ENCODE measurements around the gene TOR4A. TPM values are rescaled to one million over a fixed set of nuclear protein-coding genes. Genes with fewer than 3 reads are reported as not detected.

The TOR4A gene
- total and polyA plus RNA-seq, 10 of the 15 experiments (the other 5 are each of a cell fraction or from before 2014, with no cell fraction given) = 2.0 to 19.9 (median 3.7) TPM

- in situ Hi-C loops (cut with MboI) = no loop called here
- no peak for TF ChIP-seq YBX1 (IDR thresholded peaks at IDR 0.05)
- TF ChIP-seq, protein P1, sequence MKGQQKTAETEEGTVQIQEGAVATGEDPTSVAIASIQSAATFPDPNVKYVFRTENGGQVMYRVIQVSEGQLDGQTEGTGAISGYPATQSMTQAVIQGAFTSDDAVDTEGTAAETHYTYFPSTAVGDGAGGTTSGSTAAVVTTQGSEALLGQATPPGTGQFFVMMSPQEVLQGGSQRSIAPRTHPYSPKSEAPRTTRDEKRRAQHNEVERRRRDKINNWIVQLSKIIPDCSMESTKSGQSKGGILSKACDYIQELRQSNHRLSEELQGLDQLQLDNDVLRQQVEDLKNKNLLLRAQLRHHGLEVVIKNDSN (IDR thresholded peaks at IDR 0.05; ENCODE audit: borderline replicate concordance, extremely low read length, insufficient read depth, low read depth, low read length) = no peak
- no peak for TF ChIP-seq NKRF (conservative IDR thresholded peaks at IDR 0.05)
- no peak for TF ChIP-seq SKIL (IDR thresholded peaks at IDR 0.05; ENCODE audit: low read depth, poor library complexity, severe bottlenecking)
- TF ChIP-seq MTA3 (IDR thresholded peaks at IDR 0.05; ENCODE audit: borderline replicate concordance, low read length) = no peak
- no peak for TF ChIP-seq PAX8 (IDR thresholded peaks at IDR 0.05)
- TF ChIP-seq FOXK2 (IDR thresholded peaks at IDR 0.05) = no peak
- no peak for TF ChIP-seq ZNF217 (IDR thresholded peaks at IDR 0.05)
- TF ChIP-seq, protein P2, sequence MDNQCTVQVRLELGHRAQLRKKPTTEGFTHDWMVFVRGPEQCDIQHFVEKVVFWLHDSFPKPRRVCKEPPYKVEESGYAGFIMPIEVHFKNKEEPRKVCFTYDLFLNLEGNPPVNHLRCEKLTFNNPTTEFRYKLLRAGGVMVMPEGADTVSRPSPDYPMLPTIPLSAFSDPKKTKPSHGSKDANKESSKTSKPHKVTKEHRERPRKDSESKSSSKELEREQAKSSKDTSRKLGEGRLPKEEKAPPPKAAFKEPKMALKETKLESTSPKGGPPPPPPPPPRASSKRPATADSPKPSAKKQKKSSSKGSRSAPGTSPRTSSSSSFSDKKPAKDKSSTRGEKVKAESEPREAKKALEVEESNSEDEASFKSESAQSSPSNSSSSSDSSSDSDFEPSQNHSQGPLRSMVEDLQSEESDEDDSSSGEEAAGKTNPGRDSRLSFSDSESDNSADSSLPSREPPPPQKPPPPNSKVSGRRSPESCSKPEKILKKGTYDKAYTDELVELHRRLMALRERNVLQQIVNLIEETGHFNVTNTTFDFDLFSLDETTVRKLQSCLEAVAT (IDR thresholded peaks at IDR 0.05) = no peak
- TF ChIP-seq PML (IDR thresholded peaks at IDR 0.05; ENCODE audit: low read length) = no peak
- TF ChIP-seq SRF (IDR thresholded peaks at IDR 0.05; ENCODE audit: low read depth in 2 of 2, low read length in 2 of 2) = no peak
- TF ChIP-seq, protein P3, sequence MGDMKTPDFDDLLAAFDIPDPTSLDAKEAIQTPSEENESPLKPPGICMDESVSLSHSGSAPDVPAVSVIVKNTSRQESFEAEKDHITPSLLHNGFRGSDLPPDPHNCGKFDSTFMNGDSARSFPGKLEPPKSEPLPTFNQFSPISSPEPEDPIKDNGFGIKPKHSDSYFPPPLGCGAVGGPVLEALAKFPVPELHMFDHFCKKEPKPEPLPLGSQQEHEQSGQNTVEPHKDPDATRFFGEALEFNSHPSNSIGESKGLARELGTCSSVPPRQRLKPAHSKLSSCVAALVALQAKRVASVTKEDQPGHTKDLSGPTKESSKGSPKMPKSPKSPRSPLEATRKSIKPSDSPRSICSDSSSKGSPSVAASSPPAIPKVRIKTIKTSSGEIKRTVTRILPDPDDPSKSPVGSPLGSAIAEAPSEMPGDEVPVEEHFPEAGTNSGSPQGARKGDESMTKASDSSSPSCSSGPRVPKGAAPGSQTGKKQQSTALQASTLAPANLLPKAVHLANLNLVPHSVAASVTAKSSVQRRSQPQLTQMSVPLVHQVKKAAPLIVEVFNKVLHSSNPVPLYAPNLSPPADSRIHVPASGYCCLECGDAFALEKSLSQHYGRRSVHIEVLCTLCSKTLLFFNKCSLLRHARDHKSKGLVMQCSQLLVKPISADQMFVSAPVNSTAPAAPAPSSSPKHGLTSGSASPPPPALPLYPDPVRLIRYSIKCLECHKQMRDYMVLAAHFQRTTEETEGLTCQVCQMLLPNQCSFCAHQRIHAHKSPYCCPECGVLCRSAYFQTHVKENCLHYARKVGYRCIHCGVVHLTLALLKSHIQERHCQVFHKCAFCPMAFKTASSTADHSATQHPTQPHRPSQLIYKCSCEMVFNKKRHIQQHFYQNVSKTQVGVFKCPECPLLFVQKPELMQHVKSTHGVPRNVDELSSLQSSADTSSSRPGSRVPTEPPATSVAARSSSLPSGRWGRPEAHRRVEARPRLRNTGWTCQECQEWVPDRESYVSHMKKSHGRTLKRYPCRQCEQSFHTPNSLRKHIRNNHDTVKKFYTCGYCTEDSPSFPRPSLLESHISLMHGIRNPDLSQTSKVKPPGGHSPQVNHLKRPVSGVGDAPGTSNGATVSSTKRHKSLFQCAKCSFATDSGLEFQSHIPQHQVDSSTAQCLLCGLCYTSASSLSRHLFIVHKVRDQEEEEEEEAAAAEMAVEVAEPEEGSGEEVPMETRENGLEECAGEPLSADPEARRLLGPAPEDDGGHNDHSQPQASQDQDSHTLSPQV (IDR thresholded peaks at IDR 0.05) = no peak
- no peak for TF ChIP-seq RCOR1 (conservative IDR thresholded peaks at IDR 0.05; ENCODE audit: low read depth, low read length)
- TF ChIP-seq SMAD1 (IDR thresholded peaks at IDR 0.05; ENCODE audit: low read depth, partially characterized antibody) = no peak
Measured at GRCh38 chr9:137299938-137300337, 22.4 kb downstream of the TOR4A start.

More at GRCh38 chr9:137299938-137300337, 22.4 kb downstream of the TOR4A start:
- Histone ChIP-seq H3K36me3 (ENCODE audit: control insufficient read depth in 2 of 2, insufficient read depth in 2 of 2, low read length in 1 of 2) (no peaks in the 10 kb centered on the region), H3K9ac (ENCODE audit: control insufficient read depth, insufficient read depth, low read length) (no peak overlapping the region), H3K79me2 (ENCODE audit: control insufficient read depth, insufficient read depth, low read length) (no peaks in the 10 kb centered on the region; the same call in 1 of the 2 replicates), H3K4me1 (ENCODE audit: control insufficient read depth, insufficient read depth, low read length) (peaks cover 23% of the 10 kb centered on the region), H4K20me1 (ENCODE audit: control insufficient read depth, insufficient read depth) (no peaks in the 10 kb centered on the region), H3K9me3 (replicated peaks; ENCODE audit: control insufficient read depth, insufficient read depth, low read length) (no peaks in the 10 kb centered on the region), H3K4me3 (no peak overlapping the region), H3K4me2 (ENCODE audit: control insufficient read depth, insufficient read depth) (no peak overlapping the region), H3K27me3 (replicated peaks in 1 of 2; ENCODE audit: control insufficient read depth in 2 of 2, insufficient read depth in 2 of 2, low read length in 1 of 2) (no peaks in the 10 kb centered on the region; a peak in 1 of 4 replicates), H3K27ac (ENCODE audit: control insufficient read depth, insufficient read depth) (no peak overlapping the region), H2AFZ (ENCODE audit: control insufficient read depth, low read depth, low read length) (no peak overlapping the region)
- RAD21 ChIA-PET (ENCODE audit: unreplicated experiment) = no interaction called here
- WGBS (ENCODE audit: insufficient coverage, insufficient replicate concordance, low lambda C conversion rate, missing lambda C conversion rate) = 79% methylated on average over 16 of the region's 16 CpGs
- CTCF ChIA-PET = interaction anchor here (2.5 kb wide), 1 partner anchor 13 kb away, joined by 5 read pairs; no protein-coding TSS in a partner anchor
- SMC1A ChIA-PET (ENCODE audit: uncharacterized antibody, unreplicated experiment) = no interaction called here
- ATAC-seq = no peak
- TSS peak; percentile 86 for BruUV-seq (replicated peaks)
- POLR2A ChIA-PET = no interaction called here
- FAIRE-seq = no peak
- DNase-seq (ENCODE audit: low read depth, low spot score) = no peak
- intact Hi-C loops (cut with micrococcal nuclease; ENCODE audit: unreplicated experiment) = loop anchor here (5.0 to 10.0 kb wide), 2 partner anchors 122 to 225 kb away; partner anchors contain the start of genes EXD3 and NOXA1

Data from GM12878 (cell line).